ENCODE data around the gene IQGAP3.

- no peak for TF ChIP-seq CTCF (IDR thresholded peaks at IDR 0.05)
- TF ChIP-seq POLR2AphosphoS5 (IDR thresholded peaks at IDR 0.05), result no peak
- no peak for TF ChIP-seq POLR2A (IDR thresholded peaks at IDR 0.05)
Observed at GRCh38 chr1:156584813-156585212, 12.4 kb upstream of the IQGAP3 start.

All from sigmoid colon (tissue), 4 donors.